Measurements from ENCODE around the gene LTF. TPM values are rescaled to one million over a fixed set of nuclear protein-coding genes. Genes with fewer than 3 reads are reported as not detected.

The LTF gene
- total RNA-seq, 1 donor from 2014 or later = not detected

DNA sequence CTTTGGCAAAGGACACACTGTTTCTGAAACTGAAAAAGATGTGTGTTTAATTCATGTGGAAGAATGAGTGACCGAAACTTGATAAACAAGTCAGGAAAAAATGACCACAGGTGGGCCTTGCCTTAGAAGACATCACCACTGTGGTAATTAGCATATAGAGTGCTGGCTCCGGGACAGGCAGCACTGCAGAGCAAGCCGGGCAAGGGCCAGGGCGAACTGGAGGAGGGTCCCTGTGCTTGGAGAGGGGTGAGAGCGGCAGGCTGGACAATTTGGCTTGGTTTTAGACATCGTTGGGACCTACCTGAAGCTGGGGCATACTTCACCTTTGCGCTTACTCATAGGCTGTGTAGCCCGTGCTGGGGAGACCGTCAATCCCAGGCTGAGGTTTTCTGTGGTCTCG is 41.2 kb upstream of the LTF start:
- Mint-ChIP-seq H3K4me1 (no peaks in the 10 kb centered on the region), H3K27ac (ENCODE audit: unreplicated experiment) (no peak overlapping the region), H3K9me3 (no peaks in the 10 kb centered on the region), H3K36me3 (ENCODE audit: low read depth) (no peaks in the 10 kb centered on the region), H3K27me3 (ENCODE audit: low read depth) (peaks cover 4% of the 10 kb centered on the region), H3K4me3 (no peak overlapping the region)
- TF ChIP-seq, protein P1, sequence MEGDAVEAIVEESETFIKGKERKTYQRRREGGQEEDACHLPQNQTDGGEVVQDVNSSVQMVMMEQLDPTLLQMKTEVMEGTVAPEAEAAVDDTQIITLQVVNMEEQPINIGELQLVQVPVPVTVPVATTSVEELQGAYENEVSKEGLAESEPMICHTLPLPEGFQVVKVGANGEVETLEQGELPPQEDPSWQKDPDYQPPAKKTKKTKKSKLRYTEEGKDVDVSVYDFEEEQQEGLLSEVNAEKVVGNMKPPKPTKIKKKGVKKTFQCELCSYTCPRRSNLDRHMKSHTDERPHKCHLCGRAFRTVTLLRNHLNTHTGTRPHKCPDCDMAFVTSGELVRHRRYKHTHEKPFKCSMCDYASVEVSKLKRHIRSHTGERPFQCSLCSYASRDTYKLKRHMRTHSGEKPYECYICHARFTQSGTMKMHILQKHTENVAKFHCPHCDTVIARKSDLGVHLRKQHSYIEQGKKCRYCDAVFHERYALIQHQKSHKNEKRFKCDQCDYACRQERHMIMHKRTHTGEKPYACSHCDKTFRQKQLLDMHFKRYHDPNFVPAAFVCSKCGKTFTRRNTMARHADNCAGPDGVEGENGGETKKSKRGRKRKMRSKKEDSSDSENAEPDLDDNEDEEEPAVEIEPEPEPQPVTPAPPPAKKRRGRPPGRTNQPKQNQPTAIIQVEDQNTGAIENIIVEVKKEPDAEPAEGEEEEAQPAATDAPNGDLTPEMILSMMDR (conservative IDR thresholded peaks at IDR 0.05) = no peak
- no peak for DNase-seq (ENCODE audit: low read depth, low spot score)

- TF ChIP-seq, protein P1 (conservative IDR thresholded peaks at IDR 0.05) = no peak
- no peak for DNase-seq (ENCODE audit: low read depth, low spot score)
- H3K4me1 Mint-ChIP-seq = no peaks in the 10 kb centered on the region
Measured at GRCh38 chr3:46504789-46505188, 40.1 kb upstream of the LTF start.

GRCh38 chr3:46503200-46503874 is 38.6 kb upstream of the LTF start:
- H3K36me3 Mint-ChIP-seq (ENCODE audit: low read depth) = no peaks in the 10 kb centered on the region
- TF ChIP-seq, protein P1 (conservative IDR thresholded peaks at IDR 0.05) = no peak
- DNase-seq (ENCODE audit: low read depth, low spot score) = no peak
- H3K4me1 Mint-ChIP-seq = no peaks in the 10 kb centered on the region
- H3K9me3 Mint-ChIP-seq = no peaks in the 10 kb centered on the region
- H3K27ac Mint-ChIP-seq (ENCODE audit: unreplicated experiment) = no peak overlapping the region
- H3K27me3 Mint-ChIP-seq (ENCODE audit: low read depth) = peaks cover 4% of the 10 kb centered on the region
- no peak overlapping the region for H3K4me3 Mint-ChIP-seq

More at GRCh38 chr3:46504789-46505188, 40.1 kb upstream of the LTF start:
- Mint-ChIP-seq H3K4me3 (no peak overlapping the region), H3K27ac (ENCODE audit: unreplicated experiment) (no peak overlapping the region), H3K9me3 (no peaks in the 10 kb centered on the region), H3K27me3 (ENCODE audit: low read depth) (peaks cover 4% of the 10 kb centered on the region), H3K36me3 (ENCODE audit: low read depth) (no peaks in the 10 kb centered on the region)

GRCh38 chr3:46501702-46502101 is 37.0 kb upstream of the LTF start:
- no peak for DNase-seq (ENCODE audit: low read depth, low spot score)
- Mint-ChIP-seq H3K4me1 (no peaks in the 10 kb centered on the region), H3K9me3 (no peaks in the 10 kb centered on the region), H3K27ac (ENCODE audit: unreplicated experiment) (no peak overlapping the region), H3K36me3 (ENCODE audit: low read depth) (no peaks in the 10 kb centered on the region), H3K4me3 (no peak overlapping the region), H3K27me3 (ENCODE audit: low read depth) (peaks cover 3% of the 10 kb centered on the region)
- TF ChIP-seq, protein P1 (conservative IDR thresholded peaks at IDR 0.05) = no peak

- H3K4me1 Mint-ChIP-seq = no peaks in the 10 kb centered on the region
- H3K4me3 Mint-ChIP-seq = no peak overlapping the region
- H3K9me3 Mint-ChIP-seq = peaks cover 2% of the 10 kb centered on the region
- TF ChIP-seq, protein P1 (conservative IDR thresholded peaks at IDR 0.05) = no peak
- H3K36me3 Mint-ChIP-seq (ENCODE audit: low read depth) = peaks cover 2% of the 10 kb centered on the region
- no peaks in the 10 kb centered on the region for H3K27me3 Mint-ChIP-seq (ENCODE audit: low read depth)
- no peak for DNase-seq (ENCODE audit: low read depth, low spot score)
- no peak overlapping the region for H3K27ac Mint-ChIP-seq (ENCODE audit: unreplicated experiment)
Measured at GRCh38 chr3:46500656-46501635, 36.2 kb upstream of the LTF start.

All from neural crest cell (in vitro differentiated cells).